Activated T-helper 2 cell treated with anti-CD3 and anti-CD28 coated beads, Interferon-gamma antibody, Interleukin-2, Interleukin-4, amounts not matched to agents 10 μg/mL and 5 μg/mL and 100 μg/mL, durations not matched to agents 14 hours and 24 hours and 36 hours (primary cell): Measurements from ENCODE around the gene METRN. TPM values are rescaled to one million over a fixed set of nuclear protein-coding genes. Genes with fewer than 3 reads are reported as not detected.
A peak's percentile ranks its signal among the peaks of the same experiment; 100 is the strongest.

Experiments used
- DNase-seq: peaks from one replicate; pipeline ENCODE4 v3.0.0; 2021; ENCODE audit warnings: low spot score
- H3K27ac Mint-ChIP-seq: one replicate; pipeline ENCODE4 v1.8.0; 2021; ENCODE audit warnings: mixed read lengths
- H3K27me3 Mint-ChIP-seq: one replicate; pipeline ENCODE4 v1.8.0; 2021; ENCODE audit warnings: low read depth, mixed read lengths
- H3K36me3 Mint-ChIP-seq: one replicate; pipeline ENCODE4 v1.8.0; 2021; ENCODE audit warnings: low read depth, mixed read lengths
- H3K4me1 Mint-ChIP-seq: one replicate; pipeline ENCODE4 v1.8.0; 2021; ENCODE audit warnings: low read depth, mixed read lengths
- H3K4me3 Mint-ChIP-seq: one replicate; pipeline ENCODE4 v1.8.0; 2021; ENCODE audit warnings: low read depth, mild to moderate bottlenecking, moderate library complexity, mixed read lengths
- H3K9me3 Mint-ChIP-seq: one replicate; pipeline ENCODE4 v1.8.0; 2021; ENCODE audit warnings: mixed read lengths
- intact Hi-C: fragments of 100-400 bp; cut with micrococcal nuclease; formaldehyde crosslinking; loops from one replicate; pipeline ENCODE4 v1.15.1; 2023
- total RNA-seq: library from RNA; stranded (reverse); gene quantifications from 2 replicates; pipeline ENCODE4 v1.2.3, GENCODE V29; 2022

Gene METRN
- total RNA-seq, 1 donor from 2014 or later: 30.0 TPM

GRCh38 chr16:721765-722540, 7.0 kb downstream of the METRN start:
- no peak for DNase-seq
- Mint-ChIP-seq H3K27me3 (no peaks in the 10 kb centered on the region), H3K27ac (no peak overlapping the region), H3K36me3 (no peaks in the 10 kb centered on the region), H3K9me3 (no peaks in the 10 kb centered on the region), H3K4me1 (peaks cover 8% of the 10 kb centered on the region), H3K4me3 (peak overlapping the region; percentile 62)
- intact Hi-C loops: no loop called here

GRCh38 chr16:722835-723633, 8.1 kb downstream of the METRN start:
- H3K9me3 Mint-ChIP-seq: no peaks in the 10 kb centered on the region

GRCh38 chr16:723695-724094, 8.8 kb downstream of the METRN start:
- no peak overlapping the region for H3K27ac Mint-ChIP-seq
- no peaks in the 10 kb centered on the region for H3K27me3 Mint-ChIP-seq
- no peaks in the 10 kb centered on the region for H3K36me3 Mint-ChIP-seq
- no peaks in the 10 kb centered on the region for H3K9me3 Mint-ChIP-seq
- DNase-seq: no peak
- intact Hi-C loops: no loop called here
- peaks cover 8% of the 10 kb centered on the region for H3K4me1 Mint-ChIP-seq
- H3K4me3 Mint-ChIP-seq: no peak overlapping the region

More at GRCh38 chr16:722835-723633, 8.1 kb downstream of the METRN start:
- H3K4me3 Mint-ChIP-seq: peak overlapping the region; percentile 45
- DNase-seq: no peak
- no peaks in the 10 kb centered on the region for H3K36me3 Mint-ChIP-seq
- intact Hi-C loops: no loop called here
- H3K27me3 Mint-ChIP-seq: no peaks in the 10 kb centered on the region
- H3K27ac Mint-ChIP-seq: no peak overlapping the region
- peaks cover 8% of the 10 kb centered on the region for H3K4me1 Mint-ChIP-seq

- no peak overlapping the region for H3K27ac Mint-ChIP-seq
- no peak overlapping the region for H3K4me3 Mint-ChIP-seq
- H3K27me3 Mint-ChIP-seq: no peaks in the 10 kb centered on the region
- H3K36me3 Mint-ChIP-seq: no peaks in the 10 kb centered on the region
- no peaks in the 10 kb centered on the region for H3K9me3 Mint-ChIP-seq
- DNase-seq: no peak
- H3K4me1 Mint-ChIP-seq: peaks cover 5% of the 10 kb centered on the region
- intact Hi-C loops: no loop called here
Observed at GRCh38 chr16:724188-725040, 9.5 kb downstream of the METRN start.

- Mint-ChIP-seq H3K36me3 (no peaks in the 10 kb centered on the region), H3K9me3 (no peaks in the 10 kb centered on the region), H3K27me3 (no peaks in the 10 kb centered on the region), H3K4me1 (peaks cover 4% of the 10 kb centered on the region), H3K27ac (no peak overlapping the region), H3K4me3 (no peak overlapping the region)
- no peak for DNase-seq
- intact Hi-C loops: no loop called here
Observed at GRCh38 chr16:725041-725376, 10.1 kb downstream of the METRN start.

GRCh38 chr16:725463-726187, 10.7 kb downstream of the METRN start:
- H3K27me3 Mint-ChIP-seq: no peaks in the 10 kb centered on the region
- H3K27ac Mint-ChIP-seq: no peak overlapping the region
- H3K4me1 Mint-ChIP-seq: no peaks in the 10 kb centered on the region
- intact Hi-C loops: no loop called here
- H3K9me3 Mint-ChIP-seq: no peaks in the 10 kb centered on the region
- no peaks in the 10 kb centered on the region for H3K36me3 Mint-ChIP-seq
- no peak for DNase-seq
- H3K4me3 Mint-ChIP-seq: peak overlapping the region; percentile 13

GRCh38 chr16:726188-726437, 11.2 kb downstream of the METRN start:
- no peak overlapping the region for H3K4me3 Mint-ChIP-seq
- intact Hi-C loops: no loop called here
- DNase-seq: no peak
- H3K36me3 Mint-ChIP-seq: no peaks in the 10 kb centered on the region
- no peaks in the 10 kb centered on the region for H3K27me3 Mint-ChIP-seq
- no peak overlapping the region for H3K27ac Mint-ChIP-seq
- no peaks in the 10 kb centered on the region for H3K9me3 Mint-ChIP-seq
- H3K4me1 Mint-ChIP-seq: no peaks in the 10 kb centered on the region

GRCh38 chr16:726438-727290, 11.7 kb downstream of the METRN start, which contains the start of the genes CCDC78 and HAGHL:
Gene CCDC78, minus strand, starts transcription at chr16:726443. Its CDS starts 76 bp downstream, at chr16:726367.
Gene HAGHL, plus strand, starts transcription at chr16:727106. Its CDS starts 404 bp downstream, at chr16:727510.
- no peaks in the 10 kb centered on the region for H3K36me3 Mint-ChIP-seq
- H3K9me3 Mint-ChIP-seq: no peaks in the 10 kb centered on the region
- H3K4me1 Mint-ChIP-seq: no peaks in the 10 kb centered on the region
- H3K4me3 Mint-ChIP-seq: peak within 1 kb of the TSS; percentile 71
- DNase-seq: peak; percentile 43
- intact Hi-C loops: no loop called here
- H3K27me3 Mint-ChIP-seq: no peaks in the 10 kb centered on the region
- H3K27ac Mint-ChIP-seq: no peak within 1 kb of the TSS

GRCh38 chr16:727291-727977, 12.5 kb downstream of the METRN start:
- no peak for DNase-seq

GRCh38 chr16:728131-728889, 13.4 kb downstream of the METRN start:
- Mint-ChIP-seq H3K36me3 (peaks cover 6% of the 10 kb centered on the region), H3K4me3 (no peak overlapping the region), H3K4me1 (no peaks in the 10 kb centered on the region), H3K27me3 (no peaks in the 10 kb centered on the region), H3K27ac (no peak overlapping the region), H3K9me3 (no peaks in the 10 kb centered on the region)
- intact Hi-C loops: no loop called here
- DNase-seq: peak; percentile 63

More at GRCh38 chr16:727291-727977, 12.5 kb downstream of the METRN start:
- Mint-ChIP-seq H3K9me3 (no peaks in the 10 kb centered on the region), H3K27ac (no peak overlapping the region), H3K27me3 (no peaks in the 10 kb centered on the region), H3K36me3 (no peaks in the 10 kb centered on the region), H3K4me1 (no peaks in the 10 kb centered on the region), H3K4me3 (peak overlapping the region; percentile 42)
- intact Hi-C loops: no loop called here
